NCI-H146 treated with DMSO at 0.1 percent for 48 hours (cell line): ENCODE data around the gene DNLZ.
"Not testable (repeated sequence)": the region's sequence is repeated elsewhere in the genome, so short reads cannot be mapped to it uniquely, and the experiment has no call there.

Experiments used
- DNase-seq: peaks from one replicate; lab custom pipeline; 2025; ENCODE audit not compliant: unreplicated experiment; lab: John Stamatoyannopoulos, UW

DNLZ gene

DNA sequence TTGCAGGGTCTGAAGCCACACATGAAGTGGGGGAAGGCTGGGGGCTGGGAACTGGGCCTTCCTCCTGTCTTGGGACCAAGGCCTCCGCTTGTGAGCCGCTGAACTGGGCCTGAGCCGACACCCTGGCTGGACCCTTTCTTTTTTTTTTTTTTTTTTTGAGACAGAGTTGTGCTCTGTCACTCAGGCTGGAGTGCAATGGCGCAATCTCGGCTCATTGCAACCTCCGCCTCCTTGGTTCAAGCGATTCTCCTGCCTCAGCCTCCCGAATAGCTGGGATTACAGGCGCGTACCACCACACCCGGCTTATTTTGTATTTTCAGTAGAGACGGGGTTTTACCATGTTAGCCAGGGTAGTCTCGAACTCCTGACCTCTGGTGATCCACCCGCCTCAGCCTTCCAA is 44.3 kb downstream of the DNLZ start:
- DNase-seq = not testable (repeated sequence)

DNA sequence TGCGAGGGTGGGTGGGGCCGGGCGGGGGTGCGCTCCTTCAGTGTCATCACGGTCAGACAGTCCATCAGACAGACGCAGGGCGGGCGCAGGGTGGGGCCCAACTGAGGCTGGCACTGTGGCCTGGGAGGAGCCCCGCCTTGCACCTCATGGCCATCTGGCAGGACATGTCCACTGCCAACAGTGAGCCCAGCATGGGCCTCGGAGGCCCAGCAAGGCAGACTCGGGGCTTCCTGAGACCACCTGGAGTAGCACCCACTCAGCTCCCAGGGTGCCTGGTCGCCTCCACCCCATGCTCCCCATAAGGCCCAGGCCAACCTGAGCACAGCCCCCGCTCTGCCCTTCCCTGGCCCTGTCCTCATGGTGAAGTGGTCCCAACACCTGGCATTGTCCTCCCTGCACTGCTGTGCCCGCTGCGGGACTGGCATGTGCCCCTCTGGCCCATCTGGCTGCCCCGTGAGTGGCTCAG is 44.7 kb downstream of the DNLZ start:
- DNase-seq = no peak

DNA sequence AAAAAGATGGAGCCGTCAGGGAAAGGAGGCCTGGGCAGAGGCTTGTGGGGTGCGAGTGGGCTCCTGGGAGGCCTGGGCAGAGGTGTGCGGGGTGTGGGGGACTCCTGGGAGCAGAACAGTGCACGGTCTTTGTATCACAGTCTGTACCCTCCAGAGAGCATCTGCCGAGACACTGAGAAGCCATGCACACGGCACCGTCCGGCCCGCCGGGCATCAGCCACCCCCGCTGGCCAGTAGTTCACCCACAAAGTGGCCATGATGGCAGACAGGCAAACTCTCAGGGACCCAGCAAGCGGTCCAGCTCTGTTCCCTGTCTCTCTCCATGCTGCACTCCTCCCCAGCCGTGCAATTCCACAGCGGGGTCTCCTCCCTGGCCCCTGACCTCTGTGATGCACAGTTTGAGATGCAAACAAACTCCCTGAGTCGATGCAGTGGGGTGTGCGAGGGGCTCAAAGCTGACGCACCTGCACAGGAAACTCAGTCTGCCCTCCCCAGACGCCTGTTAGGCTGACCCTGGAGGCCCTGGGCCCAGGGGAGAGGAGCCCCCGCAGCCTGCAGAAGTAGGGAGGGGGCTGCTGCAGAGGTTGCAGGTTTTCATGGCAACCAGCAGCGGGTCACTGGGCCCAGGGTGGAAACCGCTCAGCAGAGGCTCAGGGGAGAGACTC is 45.3 kb downstream of the DNLZ start:
- DNase-seq = no peak

DNA sequence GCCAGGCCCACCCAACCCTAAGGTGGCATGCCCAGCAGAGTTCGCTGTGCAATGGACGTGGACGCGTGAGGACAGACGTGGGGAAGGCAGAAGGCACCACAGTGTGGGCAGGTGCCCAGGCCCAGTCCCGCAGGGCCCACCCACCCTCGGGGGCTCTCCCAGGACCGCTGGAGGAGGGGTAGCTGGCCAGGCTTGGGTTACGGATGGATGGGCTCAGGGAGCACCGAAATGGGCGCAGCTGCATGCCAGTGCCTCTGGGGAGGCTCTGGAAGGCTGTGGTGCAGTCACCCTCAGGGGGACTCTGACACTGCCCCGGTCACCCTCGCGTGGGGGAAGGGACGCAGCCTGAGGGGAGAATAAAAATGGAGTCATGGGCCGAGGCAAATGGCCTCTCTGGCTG is 45.8 kb downstream of the DNLZ start:
- DNase-seq = no peak

DNA sequence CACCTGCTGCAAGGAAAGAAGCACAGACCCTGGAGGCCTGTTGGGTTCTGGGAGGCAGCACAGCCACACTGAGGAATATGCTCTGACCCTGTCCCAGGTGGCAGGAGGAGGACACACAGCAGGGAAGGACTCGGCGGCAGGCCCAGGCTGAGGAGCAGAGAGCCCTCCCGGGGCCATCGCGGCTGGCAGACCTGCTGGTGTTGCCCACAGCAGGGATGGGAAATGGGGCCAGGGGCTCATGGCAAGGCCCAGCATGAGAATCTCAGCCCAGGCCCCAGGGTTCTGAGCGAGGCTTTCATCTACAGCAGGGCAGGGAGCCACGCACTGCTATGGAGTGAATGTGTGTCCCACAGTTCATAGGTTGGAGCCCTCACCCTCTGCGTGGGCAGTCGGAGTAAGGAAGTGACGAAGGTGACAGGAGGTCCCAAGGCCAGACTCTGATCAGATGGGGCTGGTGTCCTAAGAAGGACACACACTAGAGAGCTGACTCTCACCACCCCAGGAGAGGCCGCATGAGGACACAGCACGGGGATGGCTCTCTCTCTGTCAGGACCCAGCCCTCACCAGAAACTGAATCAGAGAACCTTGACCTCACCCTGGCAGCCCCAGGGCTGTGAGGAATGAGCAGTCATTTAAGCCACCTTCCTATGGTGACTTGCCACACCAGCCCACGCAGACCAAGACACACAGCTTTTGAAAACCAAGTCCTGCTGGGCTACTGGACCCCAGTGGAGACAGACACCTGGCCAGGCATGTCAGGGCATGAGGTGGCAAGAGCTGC is 46.5 kb downstream of the DNLZ start:
- DNase-seq = no peak

DNA sequence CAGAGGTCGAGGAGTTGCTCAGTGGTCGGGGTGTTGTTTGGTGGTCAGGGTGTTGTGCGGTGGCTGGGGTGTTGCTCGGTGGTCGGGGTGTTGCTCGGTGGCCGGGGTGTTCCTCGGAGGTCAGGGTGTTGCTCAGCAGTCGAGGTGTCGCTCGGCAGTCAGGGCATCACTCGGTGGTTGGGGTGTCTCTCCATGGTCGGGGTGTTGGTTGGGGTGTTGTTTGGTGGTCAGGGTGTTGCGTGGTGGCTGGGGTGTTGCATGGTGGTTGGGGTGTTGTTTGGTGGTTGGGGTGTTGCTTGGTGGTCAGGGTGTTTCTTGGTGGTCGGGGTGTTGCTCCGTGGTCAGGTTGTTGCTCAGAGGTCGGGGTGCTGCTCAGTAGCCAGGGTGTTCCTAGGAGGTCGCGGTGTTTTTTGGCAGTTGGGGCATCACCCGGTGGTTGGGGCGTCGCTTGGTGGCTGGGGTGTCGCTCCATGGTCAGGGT is 47.2 kb downstream of the DNLZ start:
- no peak for DNase-seq

DNA sequence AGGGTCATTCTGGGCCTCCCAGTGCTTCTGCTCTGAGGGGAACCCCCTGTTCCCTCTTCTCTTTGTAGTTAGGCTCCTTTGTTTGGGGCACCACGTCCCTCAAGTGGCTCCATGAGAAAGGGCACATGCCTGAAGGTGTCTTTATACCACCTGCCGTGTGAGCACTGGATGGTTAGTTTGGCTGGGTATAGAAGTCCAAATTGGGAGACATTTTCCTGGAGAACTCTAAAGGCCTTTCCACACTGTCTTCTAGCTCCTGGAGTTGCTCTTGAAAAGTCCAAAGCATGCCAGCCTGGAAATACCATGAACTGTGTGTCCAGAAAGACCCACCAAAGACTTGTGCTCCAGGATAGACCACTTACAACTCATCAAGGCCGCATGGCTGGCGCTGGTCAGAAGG is 48.6 kb downstream of the DNLZ start:
- DNase-seq = no peak

DNA sequence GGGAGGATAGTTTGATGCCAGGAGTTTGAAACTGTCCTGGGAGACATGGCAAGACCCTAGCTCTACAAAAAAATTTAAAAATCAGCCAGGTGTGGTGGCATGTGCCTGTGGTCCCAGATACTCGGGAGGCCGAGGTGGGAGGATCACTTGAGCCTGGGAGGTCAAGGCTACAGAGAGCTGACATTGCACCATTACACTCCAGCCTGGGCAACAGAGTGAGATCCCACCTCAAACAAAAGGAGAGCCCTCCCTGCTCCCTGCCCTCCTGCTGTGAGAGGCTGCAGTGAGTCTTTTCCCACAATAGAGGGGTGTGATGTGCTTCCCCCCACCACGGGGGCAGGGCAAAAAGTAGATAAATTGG is 49.5 kb downstream of the DNLZ start:
- no peak for DNase-seq

DNA sequence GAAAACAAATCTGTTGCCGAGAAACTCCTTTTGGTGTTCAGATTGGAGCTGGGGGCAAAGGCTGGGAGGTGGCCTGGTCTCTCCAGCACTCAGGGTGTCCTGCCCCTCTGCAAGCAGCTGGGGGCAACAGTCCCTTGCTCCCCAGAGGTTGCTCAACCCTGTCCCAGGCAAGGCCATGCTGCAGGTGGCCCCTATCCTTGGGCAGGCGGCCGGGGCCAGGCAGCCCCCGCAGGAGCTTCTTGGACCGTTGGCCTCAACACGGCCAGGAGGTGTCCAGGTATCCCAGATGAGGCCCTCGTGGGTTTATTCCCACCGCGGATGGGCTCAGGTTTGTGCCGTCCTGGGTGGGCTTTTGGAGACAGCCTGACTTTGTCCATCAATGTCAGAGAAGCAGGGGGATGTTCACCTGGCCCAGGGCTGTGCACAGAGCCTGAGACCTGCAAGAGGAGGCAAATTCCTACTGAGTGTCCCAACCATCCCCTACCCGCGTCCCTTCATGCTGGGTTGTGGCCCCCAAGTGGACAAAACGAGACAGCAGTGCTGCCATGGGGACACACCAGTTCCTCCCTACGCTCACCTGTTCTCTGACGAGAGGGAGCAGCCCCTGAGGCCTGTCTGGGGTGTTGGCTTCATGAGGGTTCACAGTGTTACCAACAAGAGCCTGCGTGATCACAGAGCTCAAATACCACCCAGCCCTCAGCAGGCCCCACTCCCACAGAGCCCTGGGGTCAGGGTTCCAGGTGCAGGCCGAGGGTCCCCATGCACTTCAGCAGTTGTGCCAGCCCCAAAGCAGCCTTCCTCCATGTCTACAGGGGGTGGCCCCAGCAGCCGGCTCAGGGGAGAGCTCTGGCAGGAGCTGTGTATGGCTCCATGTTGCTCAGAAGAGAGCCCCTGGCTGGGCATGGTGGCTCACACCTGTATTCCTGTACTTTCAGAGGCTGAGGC is 50.2 kb downstream of the DNLZ start:
- no peak for DNase-seq

DNA sequence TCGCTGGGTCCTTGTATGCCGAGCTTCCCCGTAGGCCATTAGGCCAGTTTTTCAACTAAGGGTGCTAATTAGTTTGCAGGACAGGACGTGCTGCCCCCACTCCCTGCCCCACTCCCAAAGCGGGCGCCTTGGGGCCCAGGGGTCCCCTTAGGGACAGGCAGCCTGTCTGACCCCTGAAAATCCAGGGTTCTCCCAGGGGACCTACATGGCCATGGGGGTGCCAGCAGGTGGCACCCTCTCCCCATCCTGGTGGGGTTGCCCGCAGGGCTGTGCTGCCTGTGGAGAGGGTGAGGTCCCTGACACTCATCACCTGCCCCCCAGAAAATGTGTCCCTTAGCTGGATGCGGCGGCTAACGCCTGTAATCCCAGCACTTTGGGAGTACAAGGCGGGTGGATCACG is 51.1 kb downstream of the DNLZ start:
- no peak for DNase-seq

DNA sequence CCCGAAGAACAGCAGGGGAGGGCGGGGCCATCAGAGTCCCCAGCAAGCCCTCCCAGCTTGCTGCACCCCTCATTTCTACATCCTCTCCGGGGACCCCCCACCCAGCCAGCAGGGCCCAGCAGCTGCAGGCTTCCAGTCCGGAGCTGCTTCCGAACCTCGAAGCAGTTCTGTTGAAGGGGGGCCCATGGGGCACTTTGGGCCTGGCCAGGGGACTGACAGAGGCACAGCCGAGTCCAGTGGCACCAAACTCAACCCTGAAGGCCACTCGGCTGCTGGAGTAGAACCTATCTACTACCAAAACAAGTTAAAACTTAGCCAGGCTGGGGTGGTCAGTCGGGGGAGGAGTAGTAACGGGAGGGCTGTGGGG is 51.6 kb downstream of the DNLZ start:
- no peak for DNase-seq

DNA sequence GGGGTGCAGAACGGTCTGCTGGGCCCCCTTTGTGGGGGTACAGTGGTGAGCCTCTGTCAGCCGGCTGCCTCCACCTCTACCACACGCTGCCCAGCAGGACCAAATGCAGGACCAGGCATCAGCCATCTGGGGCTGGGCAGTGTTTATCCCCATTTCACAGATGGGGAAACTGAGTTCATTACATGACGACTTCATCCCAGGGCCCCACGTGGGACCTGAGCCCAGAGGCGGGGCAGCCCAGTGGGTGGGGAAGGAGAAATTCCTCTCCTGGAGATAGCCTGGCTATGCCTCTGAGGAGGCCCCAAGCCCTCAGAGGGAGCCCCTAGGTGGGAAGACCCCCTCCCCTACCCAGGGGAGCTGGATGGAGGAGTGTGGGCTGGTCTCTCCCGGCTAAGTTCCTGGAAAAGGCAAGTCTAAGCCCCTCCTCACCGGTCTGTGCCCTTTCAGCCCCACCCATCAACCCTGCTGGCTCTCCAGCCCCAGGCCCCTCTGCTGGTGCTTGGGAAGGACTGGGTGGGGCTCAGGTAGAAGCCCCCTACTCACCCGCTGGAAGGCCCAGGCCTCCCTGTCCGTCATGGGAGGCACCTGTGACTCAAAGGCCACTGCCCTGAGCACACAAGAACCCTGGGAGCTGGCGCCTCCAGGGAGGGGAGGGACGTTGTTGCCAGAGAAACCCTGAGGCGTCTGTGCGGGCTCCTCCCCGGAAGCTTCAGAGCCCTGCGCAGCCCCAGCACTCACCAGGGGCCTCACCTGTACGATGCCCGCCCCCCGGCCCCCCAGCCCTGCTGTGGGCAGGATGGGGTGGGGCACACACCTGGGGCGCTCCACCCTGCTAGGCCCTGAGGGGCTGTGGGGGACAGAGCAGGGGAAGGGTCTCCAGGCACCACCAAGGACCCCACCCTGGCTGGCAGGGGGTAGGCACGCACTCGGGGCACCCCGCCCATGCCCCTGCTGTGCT is 52.2 kb downstream of the DNLZ start:
- peak; percentile 53 for DNase-seq

DNA sequence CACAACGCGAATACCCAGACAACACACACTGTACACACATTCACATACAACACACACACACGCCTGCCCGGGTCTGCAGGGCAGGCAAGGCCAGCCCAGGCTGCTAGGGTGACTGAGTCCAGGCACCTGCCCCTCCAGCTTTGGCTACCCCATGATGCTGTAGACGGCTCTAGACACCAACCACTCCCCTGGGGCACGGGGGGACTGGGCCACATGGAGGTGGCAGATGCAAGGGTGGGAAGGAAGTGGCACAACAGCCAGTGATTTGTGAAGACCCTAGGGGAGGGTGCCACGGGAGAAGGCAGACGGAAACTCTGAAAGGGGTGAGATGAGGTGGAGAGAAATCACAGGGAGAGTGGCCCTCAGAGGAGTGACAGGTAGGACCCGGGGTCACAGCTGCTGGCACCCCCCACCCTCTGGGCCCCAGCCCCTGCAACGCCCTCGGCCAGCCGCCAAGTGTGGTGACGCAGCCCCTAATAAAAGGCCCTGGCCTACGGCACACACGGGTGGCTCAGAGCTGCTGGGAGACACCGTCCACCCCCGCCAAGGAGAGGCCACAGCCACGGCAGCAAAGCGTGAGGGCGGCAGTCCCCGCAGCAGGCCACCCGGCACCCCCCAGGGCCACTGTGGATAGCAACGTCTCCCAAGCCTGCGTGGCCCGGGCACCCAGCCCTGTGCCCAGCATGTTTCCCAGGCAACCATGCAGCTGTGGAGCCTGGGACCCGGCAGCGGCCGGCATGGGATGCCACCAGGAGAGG is 53.1 kb downstream of the DNLZ start:
- DNase-seq = no peak

DNA sequence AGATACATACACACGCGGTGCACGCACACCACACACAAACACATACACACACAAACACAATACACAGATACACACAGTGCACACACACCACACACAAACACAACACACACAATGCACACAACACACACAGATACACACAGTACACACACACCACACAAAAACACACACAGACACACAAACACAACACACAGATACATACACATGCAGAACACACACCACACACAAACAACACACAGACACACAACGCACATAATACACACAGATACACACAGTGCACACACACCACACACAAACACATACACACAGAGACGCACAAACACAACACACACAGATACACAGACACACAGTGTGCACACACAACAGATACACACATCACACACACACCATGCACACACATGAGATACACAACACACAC is 53.7 kb downstream of the DNLZ start:
- no peak for DNase-seq
